NCI-H2196 treated with DMSO at 0.1 percent for 48 hours (cell line): ENCODE results near the gene PRIM1.
"Not testable (repeated sequence)": the region's sequence is repeated elsewhere in the genome, so short reads cannot be mapped to it uniquely, and the experiment has no call there.

Source experiments
- DNase-seq: peaks from one replicate; lab custom pipeline; 2025; ENCODE audit not compliant: unreplicated experiment; lab: John Stamatoyannopoulos, UW

Gene PRIM1

GRCh38 chr12:56751712-56752598 is at the start of gene PRIM1:
Gene PRIM1, minus strand, starts transcription at chr12:56752323. Its CDS starts 25 bp downstream, at chr12:56752298.
- peak; percentile 78 for DNase-seq

GRCh38 chr12:56800221-56800620 is 48.1 kb upstream of the PRIM1 start:
- DNase-seq = no peak

GRCh38 chr12:56799345-56799744 is 47.2 kb upstream of the PRIM1 start:
- not testable (repeated sequence) for DNase-seq

- not testable (repeated sequence) for DNase-seq
These were observed 43.7 kb upstream of the PRIM1 start for GRCh38 chr12:56795791-56796190.

GRCh38 chr12:56795046-56795562 is 43.0 kb upstream of the PRIM1 start:
- DNase-seq = not testable (repeated sequence)

GRCh38 chr12:56793124-56793523 is 41.0 kb upstream of the PRIM1 start:
- not testable (repeated sequence) for DNase-seq

GRCh38 chr12:56792678-56793077 is 40.6 kb upstream of the PRIM1 start:
- DNase-seq = no peak

- DNase-seq = not testable (repeated sequence)
These were observed 37.3 kb upstream of the PRIM1 start for GRCh38 chr12:56789429-56789828.

- DNase-seq = no peak
These were observed 35.4 kb upstream of the PRIM1 start for GRCh38 chr12:56787498-56787897.

- DNase-seq = no peak
These were observed 33.8 kb upstream of the PRIM1 start for GRCh38 chr12:56785874-56786273.

GRCh38 chr12:56785141-56785865 is 33.2 kb upstream of the PRIM1 start:
- no peak for DNase-seq

- no peak for DNase-seq
These were observed 29.6 kb upstream of the PRIM1 start for GRCh38 chr12:56781726-56782125.

GRCh38 chr12:56778756-56779155 is 26.6 kb upstream of the PRIM1 start:
- no peak for DNase-seq

GRCh38 chr12:56776654-56777053 is 24.5 kb upstream of the PRIM1 start:
- DNase-seq = no peak

- no peak for DNase-seq
These were observed 23.5 kb upstream of the PRIM1 start for GRCh38 chr12:56775638-56776037.

- DNase-seq = no peak
These were observed 21.0 kb upstream of the PRIM1 start for GRCh38 chr12:56773113-56773512.

GRCh38 chr12:56772625-56773024 is 20.5 kb upstream of the PRIM1 start:
- DNase-seq = no peak

- DNase-seq = no peak
These were observed 17.7 kb upstream of the PRIM1 start for GRCh38 chr12:56769868-56770267.

- DNase-seq = peak; percentile 36
These were observed 16.3 kb upstream of the PRIM1 start for GRCh38 chr12:56768424-56768823.

GRCh38 chr12:56766535-56766934 is 14.4 kb upstream of the PRIM1 start:
- DNase-seq = no peak

- DNase-seq = no peak
These were observed 11.9 kb upstream of the PRIM1 start for GRCh38 chr12:56763753-56764657.
